T follicular helper cell (primary cell): ENCODE data around the gene AOAH.

Experiments
- DNase-seq: peaks from one replicate; pipeline ENCODE4 v3.0.0-alpha.2; 2020; ENCODE audit warnings: low read depth

AOAH gene

GRCh38 chr7:36692456-36692855 lies 31.8 kb downstream of the AOAH start:
- no peak for DNase-seq

GRCh38 chr7:36691983-36692382 lies 32.3 kb downstream of the AOAH start:
- no peak for DNase-seq

- DNase-seq = no peak
Measured at GRCh38 chr7:36690514-36691187, 33.6 kb downstream of the AOAH start.

- no peak for DNase-seq
Measured at GRCh38 chr7:36690041-36690440, 34.3 kb downstream of the AOAH start.

GRCh38 chr7:36686499-36686898 lies 37.8 kb downstream of the AOAH start:
- no peak for DNase-seq

- DNase-seq = no peak
Measured at GRCh38 chr7:36684954-36685353, 39.3 kb downstream of the AOAH start.

GRCh38 chr7:36683695-36684357 lies 40.5 kb downstream of the AOAH start:
- no peak for DNase-seq

GRCh38 chr7:36683111-36683510 lies 41.2 kb downstream of the AOAH start:
- no peak for DNase-seq

GRCh38 chr7:36682102-36682501 lies 42.2 kb downstream of the AOAH start:
- DNase-seq = no peak

- DNase-seq = no peak
Measured at GRCh38 chr7:36677769-36678437, 46.4 kb downstream of the AOAH start.

GRCh38 chr7:36673703-36674102 lies 50.6 kb downstream of the AOAH start:
- DNase-seq = no peak

- DNase-seq = no peak
Measured at GRCh38 chr7:36671432-36671829, 52.9 kb downstream of the AOAH start.

GRCh38 chr7:36670585-36671431 lies 53.5 kb downstream of the AOAH start:
- DNase-seq = peak; percentile 51

- DNase-seq = no peak
Measured at GRCh38 chr7:36668750-36669149, 55.5 kb downstream of the AOAH start.

- DNase-seq = no peak
Measured at GRCh38 chr7:36668080-36668479, 56.2 kb downstream of the AOAH start.

- no peak for DNase-seq
Measured at GRCh38 chr7:36667007-36667745, 57.1 kb downstream of the AOAH start.

- DNase-seq = no peak
Measured at GRCh38 chr7:36663481-36663880, 60.8 kb downstream of the AOAH start.

- DNase-seq = no peak
Measured at GRCh38 chr7:36661135-36661840, 63.0 kb downstream of the AOAH start.

- no peak for DNase-seq
Measured at GRCh38 chr7:36659638-36660341, 64.5 kb downstream of the AOAH start.

GRCh38 chr7:36659172-36659516 lies 65.2 kb downstream of the AOAH start:
- DNase-seq = no peak
